Ishikawa (cell line): Measurements from ENCODE around the gene ZNF839.

ENCODE experiments used
- EGR1 ChIP-seq: IDR thresholded peaks from 2 replicates; pipeline ENCODE4 v1.6.1; 2012
- EP300 ChIP-seq: IDR thresholded peaks from 2 replicates; pipeline ENCODE4 v1.6.1; 2012; ENCODE audit warnings: borderline replicate concordance
- NFIC ChIP-seq: IDR thresholded peaks from 2 replicates; pipeline ENCODE4 v1.6.1; 2012
- REST ChIP-seq: IDR thresholded peaks from 2 replicates; pipeline ENCODE4 v1.6.1; 2012; ENCODE audit warnings: low read depth, mild to moderate bottlenecking
- TAF1 ChIP-seq: IDR thresholded peaks from 2 replicates; pipeline ENCODE4 v1.6.1; 2012; ENCODE audit warnings: low read depth, mild to moderate bottlenecking
- USF1 ChIP-seq: IDR thresholded peaks from 2 replicates; pipeline ENCODE4 v1.6.1; 2012
- YY1 ChIP-seq: IDR thresholded peaks from 2 replicates; pipeline ENCODE4 v1.6.1; 2012; ENCODE audit warnings: low read depth
- ZBTB7A ChIP-seq: IDR thresholded peaks from 2 replicates; pipeline ENCODE4 v1.6.1; 2012; ENCODE audit warnings: low read depth

- TF ChIP-seq TAF1 = no peak
- TF ChIP-seq YY1 = no peak
- no peak for TF ChIP-seq EGR1
- no peak for TF ChIP-seq REST
- TF ChIP-seq USF1 = no peak
- TF ChIP-seq NFIC = no peak
- TF ChIP-seq EP300 = no peak
- TF ChIP-seq ZBTB7A = no peak
Observed at GRCh38 chr14:102344084-102344483, 24.5 kb downstream of the ZNF839 start.
